BJ (cell line): Measurements from ENCODE around the gene PHB1. TPM values are rescaled to one million over a fixed set of nuclear protein-coding genes. Genes with fewer than 3 reads are reported as not detected.

Experiments
- CTCF ChIA-PET: fragments of 350-600 bp; formaldehyde crosslinking; extraction: SDS; loops from one replicate; lab custom pipeline; 2021; ENCODE audit warnings: antibody characterized with exemption, inconsistent platforms; lab: Yijun Ruan, JAX
- POLR2A ChIA-PET: fragments of 300-600 bp; sonication (Branson Sonifier 250); formaldehyde crosslinking; extraction: SDS; loops from one replicate; lab custom pipeline; 2021; ENCODE audit warnings: antibody characterized with exemption; lab: Charles Lee
- DNase-seq: peaks from one replicate; pipeline ENCODE4 v3.0.0-alpha.2; 2011; ENCODE audit warnings: low read depth
- H3K27me3 ChIP-seq: 2 replicates; pipeline ENCODE4 v1.6.0; 2011; ENCODE audit warnings: low read length; ENCODE audit not compliant: control insufficient read depth, insufficient read depth
- H3K36me3 ChIP-seq: 2 replicates; pipeline ENCODE4 v1.5.1; 2011; ENCODE audit warnings: low read length; ENCODE audit not compliant: control insufficient read depth, insufficient read depth
- H3K4me3 ChIP-seq: 2 replicates; pipeline ENCODE4 v1.5.1; 2011; ENCODE audit warnings: low read depth, mild to moderate bottlenecking, control low read depth, low read length
- CTCF ChIP-seq: IDR thresholded peaks from 2 replicates; pipeline ENCODE4 v1.5.1; 2011; ENCODE audit warnings: low read depth, mild to moderate bottlenecking, control low read depth, inconsistent platforms, low read length, moderate library complexity; ENCODE audit not compliant: insufficient read depth
- polyA plus RNA-seq: library from polyadenylated mRNA; depleted of rRNA; stranded (reverse); fragments of >200 nt; gene quantifications from 2 replicates; pipeline ENCODE4 v1.2.3, GENCODE V29; 2011

The PHB1 gene
- polyA plus RNA-seq, 1 experiment, result 369 TPM

GRCh38 chr17:49457564-49458535 is 43.2 kb upstream of the PHB1 start:
- H3K4me3 ChIP-seq, result no peak overlapping the region
- no peaks in the 10 kb centered on the region for H3K36me3 ChIP-seq
- ChIA-PET POLR2A (no interaction called here), CTCF (interaction anchor here (0.6 to 6.6 kb wide), 3 partner anchors 22 to 99 kb away, joined by 3 to 24 read pairs (median 3); no protein-coding TSS in a partner anchor)
- DNase-seq, result no peak
- TF ChIP-seq CTCF, result no peak
- peaks cover 11% of the 10 kb centered on the region for H3K27me3 ChIP-seq

- TF ChIP-seq CTCF, result no peak
- no peak overlapping the region for H3K4me3 ChIP-seq
- no peaks in the 10 kb centered on the region for H3K36me3 ChIP-seq
- POLR2A ChIA-PET, result no interaction called here
- H3K27me3 ChIP-seq, result peaks cover 11% of the 10 kb centered on the region
- CTCF ChIA-PET, result interaction anchor here (0.7 to 6.6 kb wide), 8 partner anchors 13 to 101 kb away, joined by 3 to 24 read pairs (median 5); partner anchors contain the start of gene NGFR
- DNase-seq, result peak; percentile 68
Measured at GRCh38 chr17:49456183-49456965, 41.7 kb upstream of the PHB1 start.

GRCh38 chr17:49455272-49455861 is 40.7 kb upstream of the PHB1 start:
- Histone ChIP-seq H3K4me3 (no peak overlapping the region), H3K27me3 (peaks cover 7% of the 10 kb centered on the region), H3K36me3 (no peaks in the 10 kb centered on the region)
- CTCF ChIA-PET, result interaction anchor here (0.7 to 2.5 kb wide), 7 partner anchors 20 to 112 kb away, joined by 3 to 12 read pairs (median 5); partner anchors contain the start of gene NGFR
- TF ChIP-seq CTCF, result no peak
- POLR2A ChIA-PET, result no interaction called here
- no peak for DNase-seq

- CTCF ChIA-PET, result interaction anchor here (1.0 to 2.5 kb wide), 4 partner anchors 10 to 113 kb away, joined by 3 to 12 read pairs (median 4); no protein-coding TSS in a partner anchor
- no peaks in the 10 kb centered on the region for H3K36me3 ChIP-seq
- POLR2A ChIA-PET, result no interaction called here
- no peak for TF ChIP-seq CTCF
- H3K27me3 ChIP-seq, result peaks cover 2% of the 10 kb centered on the region; the same call in 1 of the 2 replicates
- H3K4me3 ChIP-seq, result no peak overlapping the region
- DNase-seq, result no peak
Measured at GRCh38 chr17:49454050-49454449, 39.4 kb upstream of the PHB1 start.
